HepG2 (cell line): ENCODE measurements around the gene BPGM. TPM values are rescaled to one million over a fixed set of nuclear protein-coding genes. Genes with fewer than 3 reads are reported as not detected.

Experiments
- ATAC-seq: fragments of 200-7000 bp; cut with Tn5 transposase; 3 replicates; pipeline ENCODE4 v1.9.1; 2020; ENCODE audit warnings: mild to moderate bottlenecking, moderate library complexity
- BruUV-seq: library from RNA; stranded (reverse); fragments of 400-500 nt; replicated peaks from 2 replicates; lab custom pipeline; 2021; lab: Mats Ljungman, UMichigan
- CTCF ChIA-PET: fragments of 300-600 bp; formaldehyde crosslinking; extraction: SDS; loops from one replicate; lab custom pipeline; 2021; ENCODE audit warnings: low total read pairs, inconsistent platforms, low intra/inter-chr PET ratio; lab: Yijun Ruan, JAX
- POLR2A ChIA-PET: fragments of 350-600 bp; sonication (Branson Sonifier 250); formaldehyde crosslinking; loops from one replicate; lab custom pipeline; 2020; ENCODE audit warnings: antibody characterized with exemption, inconsistent platforms; lab: Yijun Ruan, JAX
- DNase-seq: peaks from one replicate; pipeline ENCODE4 v3.0.0-alpha.2; 2015; ENCODE audit warnings: low spot score
- FAIRE-seq: peaks from 3 replicates; lab custom pipeline; 2011; peaks lifted over from hg19 to GRCh38; lab: Jason Lieb, UNC
- H2AFZ ChIP-seq: one replicate; pipeline ENCODE4 v1.6.1; 2011; ENCODE audit warnings: low read length, inconsistent platforms
- H3K27ac ChIP-seq: fragments of 300-600 bp; 3 replicates; pipeline ENCODE4 v1.8.0; 2011; ENCODE audit warnings: mixed run types, mild to moderate bottlenecking, mixed read lengths, low read length, inconsistent platforms; ENCODE audit not compliant: insufficient read depth; ENCODE audit errors: extremely low read length
- H3K27me3 ChIP-seq, 2 experiments: fragments of 200-600 bp in 1 of 2; 2 replicates in 1 of 2; 3 replicates in 1 of 2; pipeline versions ENCODE4 v1.6.0 to v1.8.0; 2011; ENCODE audit warnings: low read length in 2 of 2, mild to moderate bottlenecking in 2 of 2, moderate library complexity in 2 of 2, inconsistent platforms in 1 of 2; ENCODE audit not compliant: insufficient read depth in 2 of 2, control insufficient read depth in 1 of 2
- H3K36me3 ChIP-seq, 2 experiments: fragments of 200-600 bp in 1 of 2; replicated peaks in 1 of 2; 2 replicates in 1 of 2; 3 replicates in 1 of 2; pipeline versions ENCODE4 v1.5.1 to v1.8.0; 2011; ENCODE audit warnings: low read length in 2 of 2, inconsistent platforms in 1 of 2; ENCODE audit not compliant: insufficient read depth in 2 of 2, control insufficient read depth in 1 of 2
- H3K4me1 ChIP-seq: 2 replicates; pipeline ENCODE4 v1.5.1; 2012; ENCODE audit warnings: low read length, inconsistent platforms; ENCODE audit not compliant: insufficient read depth
- H3K4me2 ChIP-seq: 2 replicates; pipeline ENCODE4 v1.6.0; 2011; ENCODE audit warnings: low read depth, low read length, inconsistent platforms
- H3K4me3 ChIP-seq, 3 experiments: fragments of 200-600 bp in 1 of 3; sonication (generic), shearing (Covaris generic) in 1 of 3; replicated peaks in 1 of 3; 2 replicates each; pipeline ENCODE4 v1.5.1; 2011 to 2016; ENCODE audit warnings: low read length in 3 of 3, inconsistent platforms in 2 of 3, low read depth in 2 of 3, mild to moderate bottlenecking in 2 of 3, control low read depth in 1 of 3, mixed read lengths in 1 of 3; ENCODE audit not compliant: insufficient read depth in 1 of 3
- H3K79me2 ChIP-seq: one replicate; pipeline ENCODE4 v1.6.1; 2011; ENCODE audit warnings: low read length, inconsistent platforms; ENCODE audit not compliant: insufficient read depth
- H3K9ac ChIP-seq: 2 replicates; pipeline ENCODE4 v1.6.0; 2011; ENCODE audit warnings: mild to moderate bottlenecking, low read depth, low read length, inconsistent platforms; ENCODE audit not compliant: insufficient read depth
- H3K9me3 ChIP-seq: 2 replicates; pipeline ENCODE4 v1.5.1; 2012; ENCODE audit warnings: mild to moderate bottlenecking, low read length
- H4K20me1 ChIP-seq: 2 replicates; pipeline ENCODE4 v1.6.0; 2011; ENCODE audit warnings: inconsistent platforms, mild to moderate bottlenecking, low read length, moderate library complexity; ENCODE audit not compliant: insufficient read depth
- MAFF ChIP-seq: IDR thresholded peaks from 2 replicates; pipeline ENCODE4 v1.6.1; 2011; ENCODE audit warnings: low read depth, low read length, improper control_type of control experiment
- MAFK ChIP-seq, 2 experiments: IDR thresholded peaks in 1 of 2; conservative IDR thresholded peaks in 1 of 2; 2 replicates each; pipeline ENCODE4 v1.6.1; 2011; ENCODE audit warnings: improper control_type of control experiment in 2 of 2, low read length in 2 of 2
- SOX5 ChIP-seq: IDR thresholded peaks from 2 replicates; pipeline ENCODE4 v1.6.1; 2016; ENCODE audit warnings: borderline replicate concordance
- WGBS: methylation state at CpG from one replicate; pipeline ENCODE4 v1.1.6; 2017; ENCODE audit warnings: low lambda C conversion rate; 5-methylcytosine and 5-hydroxymethylcytosine counted together
- in situ Hi-C: cut with HindIII; loops from 2 replicates; pipeline ENCODE4 v1.10.0; 2017; ENCODE audit warnings: low pct_unique_long_range_greater_than_20kb; ENCODE audit not compliant: extremely low pct_ligation_motif_present
- intact Hi-C: fragments of 100-400 bp; cut with micrococcal nuclease; formaldehyde crosslinking; loops from one replicate; pipeline ENCODE4 v1.10.0; 2022; ENCODE audit not compliant: unreplicated experiment
- polyA plus RNA-seq, 8 experiments: library from polyadenylated mRNA; depleted of rRNA in 3 of 8; stranded (reverse) in 7 of 8; unstranded in 1 of 8; fragments of >200 nt; fragmentation: Illumina TruSeq in 4 of 8; extraction: Trizol in 4 of 8; gene quantifications; 2 replicates each; pipeline versions ENCODE4 v1.2.1 to v1.2.3, GENCODE V29; 2011 to 2016; ENCODE audit warnings: low read depth in 4 of 8, missing spikeins in 1 of 8, mixed read lengths in 1 of 8; ENCODE audit not compliant: insufficient read depth in 1 of 8
- total RNA-seq, 5 experiments: library from RNA; depleted of rRNA; stranded (reverse); fragments of >200 nt; fragmentation: Illumina TruSeq; extraction: Trizol; gene quantifications; 2 replicates each; pipeline ENCODE4 v1.2.3, GENCODE V29; 2016; ENCODE audit warnings: low read depth in 1 of 5
- TF ChIP-seq, protein P1 (sequence below): sonication (generic); formaldehyde crosslinking; IDR thresholded peaks from 2 replicates; pipeline ENCODE4 v1.4.0; 2020; ENCODE audit warnings: missing genetic modification reagents, mild to moderate bottlenecking, borderline replicate concordance
- TF ChIP-seq, protein P2 (sequence below): sonication (generic); formaldehyde crosslinking; IDR thresholded peaks from 2 replicates; pipeline ENCODE4 v1.4.0; 2020; ENCODE audit warnings: missing genetic modification reagents, mild to moderate bottlenecking, borderline replicate concordance

The BPGM gene
- total and polyA plus RNA-seq, 2 of the 13 experiments (the other 11 are each of a cell fraction or from before 2014, with no cell fraction given): 4.0 to 7.5 TPM

DNA sequence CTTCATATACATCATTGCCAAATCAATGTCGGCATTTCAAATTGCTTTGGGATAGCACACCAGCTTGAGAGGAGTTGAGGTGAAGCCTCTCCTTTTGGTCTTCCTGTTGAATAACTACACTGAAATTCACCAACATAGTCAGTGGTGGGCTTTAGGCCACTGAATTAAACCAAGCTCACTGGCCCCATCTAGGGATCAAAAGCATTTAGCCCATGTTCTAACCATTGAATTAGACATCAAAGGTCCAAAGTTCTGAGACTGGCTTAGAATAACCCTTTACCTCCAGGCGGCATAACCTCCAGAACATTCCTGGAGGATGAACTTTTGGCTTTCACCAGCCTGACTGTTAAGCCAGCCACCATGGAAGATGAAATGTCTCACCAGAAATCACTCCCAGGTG lies 54.6 kb downstream of the BPGM start (continued):
- TF ChIP-seq, protein P1, sequence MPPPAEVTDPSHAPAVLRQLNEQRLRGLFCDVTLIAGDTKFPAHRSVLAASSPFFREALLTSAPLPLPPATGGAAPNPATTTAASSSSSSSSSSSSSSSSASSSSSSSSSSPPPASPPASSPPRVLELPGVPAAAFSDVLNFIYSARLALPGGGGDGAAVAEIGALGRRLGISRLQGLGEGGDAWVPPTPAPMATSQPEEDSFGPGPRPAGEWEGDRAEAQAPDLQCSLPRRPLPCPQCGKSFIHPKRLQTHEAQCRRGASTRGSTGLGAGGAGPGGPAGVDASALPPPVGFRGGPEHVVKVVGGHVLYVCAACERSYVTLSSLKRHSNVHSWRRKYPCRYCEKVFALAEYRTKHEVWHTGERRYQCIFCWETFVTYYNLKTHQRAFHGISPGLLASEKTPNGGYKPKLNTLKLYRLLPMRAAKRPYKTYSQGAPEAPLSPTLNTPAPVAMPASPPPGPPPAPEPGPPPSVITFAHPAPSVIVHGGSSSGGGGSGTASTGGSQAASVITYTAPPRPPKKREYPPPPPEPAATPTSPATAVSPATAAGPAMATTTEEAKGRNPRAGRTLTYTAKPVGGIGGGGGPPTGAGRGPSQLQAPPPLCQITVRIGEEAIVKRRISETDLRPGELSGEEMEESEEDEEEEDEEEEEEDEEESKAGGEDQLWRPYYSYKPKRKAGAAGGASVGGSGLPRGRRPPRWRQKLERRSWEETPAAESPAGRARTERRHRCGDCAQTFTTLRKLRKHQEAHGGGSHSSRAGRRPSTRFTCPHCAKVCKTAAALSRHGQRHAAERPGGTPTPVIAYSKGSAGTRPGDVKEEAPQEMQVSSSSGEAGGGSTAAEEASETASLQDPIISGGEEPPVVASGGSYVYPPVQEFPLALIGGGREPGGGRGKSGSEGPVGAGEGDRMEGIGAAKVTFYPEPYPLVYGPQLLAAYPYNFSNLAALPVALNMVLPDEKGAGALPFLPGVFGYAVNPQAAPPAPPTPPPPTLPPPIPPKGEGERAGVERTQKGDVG: no peak
- TF ChIP-seq SOX5 (CRISPR knock-in tag): no peak

DNA sequence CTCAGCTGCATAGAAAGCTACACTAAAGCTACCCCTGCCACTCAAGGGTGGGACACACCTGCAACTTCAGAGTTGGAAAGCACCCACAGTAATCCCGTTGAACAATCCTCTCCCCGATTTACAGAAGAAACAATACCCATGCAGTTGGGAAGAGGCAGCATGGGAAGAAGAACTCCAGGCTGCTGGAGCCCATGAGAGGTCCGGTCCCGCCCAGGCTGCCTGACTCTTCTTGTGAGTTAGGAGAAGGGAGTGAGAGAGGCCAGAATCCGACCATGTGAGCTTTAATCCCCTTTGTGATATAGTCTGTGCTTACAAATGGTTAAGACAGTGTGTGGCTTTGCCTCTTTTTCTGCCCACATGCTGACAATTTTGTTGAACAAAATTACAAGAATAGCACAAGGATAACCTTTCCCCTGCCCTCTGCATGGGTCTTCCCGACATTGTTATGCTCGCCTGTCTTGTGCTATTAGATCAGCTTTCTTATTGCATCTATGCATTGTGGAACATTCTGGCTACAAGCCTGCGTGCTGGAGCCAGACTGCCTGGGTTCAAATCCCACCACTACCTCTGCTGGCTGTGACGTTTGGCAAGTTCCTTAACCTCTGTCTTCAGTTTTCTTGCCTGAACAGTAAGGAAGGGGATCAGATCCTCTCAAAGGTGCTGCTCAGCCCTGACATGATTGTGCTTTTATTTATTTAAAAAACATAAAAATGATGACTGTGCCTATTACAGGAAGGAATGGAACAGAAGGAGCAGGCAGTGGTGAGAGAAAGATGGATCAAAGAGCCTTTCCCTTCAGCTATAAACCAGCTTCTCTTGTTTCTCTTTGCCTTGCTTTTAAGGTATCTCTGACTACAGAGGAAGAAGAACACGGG lies 56.0 kb downstream of the BPGM start:
- ATAC-seq (no peak), DNase-seq (no peak), FAIRE-seq (no peak)
- no peak overlapping the region for H2AFZ ChIP-seq
- no TSS peak for BruUV-seq
- no peaks in the 10 kb centered on the region for H4K20me1 ChIP-seq
- H3K79me2 ChIP-seq: no peaks in the 10 kb centered on the region
- no peaks in the 10 kb centered on the region for H3K36me3 ChIP-seq
- in situ Hi-C loops: loop anchor here (5.0 kb wide), 1 partner anchor 70 kb away; no protein-coding TSS in a partner anchor
- no peak overlapping the region for H3K4me2 ChIP-seq
- H3K27me3 ChIP-seq: peaks cover 0 to 29% of the 10 kb centered on the region in 2 experiments; a peak in 1 of 5 replicates
- no peaks in the 10 kb centered on the region for H3K9me3 ChIP-seq
- H3K27ac ChIP-seq: no peak overlapping the region
- TF ChIP-seq MAFK (conservative IDR thresholded peaks at IDR 0.05 in 1 of 2, IDR thresholded peaks at IDR 0.05 in 1 of 2; ENCODE audit: low read length in 2 of 2) (peak; percentile 36 to 65; a peak in 3 of 4 replicates), MAFF (peak; percentile 40)
- TF ChIP-seq, protein P2, sequence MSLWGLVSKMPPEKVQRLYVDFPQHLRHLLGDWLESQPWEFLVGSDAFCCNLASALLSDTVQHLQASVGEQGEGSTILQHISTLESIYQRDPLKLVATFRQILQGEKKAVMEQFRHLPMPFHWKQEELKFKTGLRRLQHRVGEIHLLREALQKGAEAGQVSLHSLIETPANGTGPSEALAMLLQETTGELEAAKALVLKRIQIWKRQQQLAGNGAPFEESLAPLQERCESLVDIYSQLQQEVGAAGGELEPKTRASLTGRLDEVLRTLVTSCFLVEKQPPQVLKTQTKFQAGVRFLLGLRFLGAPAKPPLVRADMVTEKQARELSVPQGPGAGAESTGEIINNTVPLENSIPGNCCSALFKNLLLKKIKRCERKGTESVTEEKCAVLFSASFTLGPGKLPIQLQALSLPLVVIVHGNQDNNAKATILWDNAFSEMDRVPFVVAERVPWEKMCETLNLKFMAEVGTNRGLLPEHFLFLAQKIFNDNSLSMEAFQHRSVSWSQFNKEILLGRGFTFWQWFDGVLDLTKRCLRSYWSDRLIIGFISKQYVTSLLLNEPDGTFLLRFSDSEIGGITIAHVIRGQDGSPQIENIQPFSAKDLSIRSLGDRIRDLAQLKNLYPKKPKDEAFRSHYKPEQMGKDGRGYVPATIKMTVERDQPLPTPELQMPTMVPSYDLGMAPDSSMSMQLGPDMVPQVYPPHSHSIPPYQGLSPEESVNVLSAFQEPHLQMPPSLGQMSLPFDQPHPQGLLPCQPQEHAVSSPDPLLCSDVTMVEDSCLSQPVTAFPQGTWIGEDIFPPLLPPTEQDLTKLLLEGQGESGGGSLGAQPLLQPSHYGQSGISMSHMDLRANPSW: no peak
- POLR2A ChIA-PET: no interaction called here
- intact Hi-C loops: loop anchor here (5.0 kb wide), 1 partner anchor 55 kb away; the partner anchor contains the start of gene BPGM
- H3K4me1 ChIP-seq: peaks cover 19% of the 10 kb centered on the region
- 24% methylated on average over 10 of the region's 10 CpGs for WGBS
- CTCF ChIA-PET: no interaction called here
- H3K4me3 ChIP-seq: no peak overlapping the region
- no peak overlapping the region for H3K9ac ChIP-seq
